ENCODE data around the gene WRAP73.

The WRAP73 gene

GRCh38 chr1:3597599-3597964 is 52.3 kb downstream of the WRAP73 start:
- peaks cover 0 to 10% of the 10 kb centered on the region in 2 donors for H3K27me3 ChIP-seq
- intact Hi-C loops (cut with DNase I; ENCODE audit: low total_unique reads) = no loop called here
- no peaks in the 10 kb centered on the region for H3K36me3 ChIP-seq
- H3K4me1 ChIP-seq = peaks cover 0 to 12% (median 3%) of the 10 kb centered on the region in 4 donors
- H3K27ac ChIP-seq = no peak overlapping the region
- DNase-seq = no peak
- no peaks in the 10 kb centered on the region for H3K9me3 ChIP-seq
- no peak overlapping the region for H3K4me3 ChIP-seq
- TF ChIP-seq, protein P1, sequence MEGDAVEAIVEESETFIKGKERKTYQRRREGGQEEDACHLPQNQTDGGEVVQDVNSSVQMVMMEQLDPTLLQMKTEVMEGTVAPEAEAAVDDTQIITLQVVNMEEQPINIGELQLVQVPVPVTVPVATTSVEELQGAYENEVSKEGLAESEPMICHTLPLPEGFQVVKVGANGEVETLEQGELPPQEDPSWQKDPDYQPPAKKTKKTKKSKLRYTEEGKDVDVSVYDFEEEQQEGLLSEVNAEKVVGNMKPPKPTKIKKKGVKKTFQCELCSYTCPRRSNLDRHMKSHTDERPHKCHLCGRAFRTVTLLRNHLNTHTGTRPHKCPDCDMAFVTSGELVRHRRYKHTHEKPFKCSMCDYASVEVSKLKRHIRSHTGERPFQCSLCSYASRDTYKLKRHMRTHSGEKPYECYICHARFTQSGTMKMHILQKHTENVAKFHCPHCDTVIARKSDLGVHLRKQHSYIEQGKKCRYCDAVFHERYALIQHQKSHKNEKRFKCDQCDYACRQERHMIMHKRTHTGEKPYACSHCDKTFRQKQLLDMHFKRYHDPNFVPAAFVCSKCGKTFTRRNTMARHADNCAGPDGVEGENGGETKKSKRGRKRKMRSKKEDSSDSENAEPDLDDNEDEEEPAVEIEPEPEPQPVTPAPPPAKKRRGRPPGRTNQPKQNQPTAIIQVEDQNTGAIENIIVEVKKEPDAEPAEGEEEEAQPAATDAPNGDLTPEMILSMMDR (IDR thresholded peaks at IDR 0.05) = no peak

DNA sequence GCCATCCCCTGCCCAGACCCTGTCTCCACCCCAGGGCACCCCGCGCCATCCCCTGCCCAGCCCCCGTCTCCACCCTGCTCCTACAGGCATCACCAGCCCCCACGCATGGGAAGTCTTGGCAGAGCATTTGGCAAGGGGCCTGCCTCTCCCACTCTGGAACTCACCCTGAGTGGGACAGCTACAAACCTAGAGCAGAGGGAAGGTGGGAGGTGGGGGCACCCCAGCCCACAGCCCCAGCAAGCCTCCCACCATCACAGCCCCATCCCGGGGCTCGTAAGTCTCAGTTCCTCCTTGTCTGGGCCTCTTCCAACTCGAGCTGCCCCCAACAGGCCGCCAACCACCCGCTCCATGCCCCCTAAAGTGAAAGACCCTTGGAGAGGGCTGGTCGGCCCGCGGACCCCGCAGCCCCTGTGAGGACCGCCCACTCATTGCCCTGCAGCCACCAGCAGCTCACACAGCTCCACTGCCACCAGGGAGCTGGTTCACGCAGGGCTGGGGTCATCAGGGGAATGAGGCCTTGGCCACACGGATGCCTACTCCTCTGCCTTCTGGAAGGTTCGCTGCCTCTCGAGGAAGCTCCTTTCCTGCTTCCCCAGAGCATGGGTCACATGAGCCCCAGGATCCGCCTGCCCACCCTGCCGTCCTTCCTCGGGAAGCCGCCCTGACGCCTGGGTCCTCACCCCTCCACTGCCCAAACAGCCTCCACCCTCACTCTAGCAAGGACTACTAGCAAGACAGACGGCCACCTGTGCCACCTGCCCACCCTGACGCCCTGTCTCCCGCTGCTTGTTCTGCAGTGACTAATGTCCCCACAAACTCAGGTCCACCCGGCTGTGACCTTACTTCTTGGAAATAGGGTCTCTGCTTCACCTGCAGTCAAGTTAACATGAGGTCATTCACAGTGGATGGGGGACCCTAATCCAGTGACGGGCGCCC is 53.0 kb downstream of the WRAP73 start:
- Histone ChIP-seq H3K27me3 (peaks cover 0 to 10% of the 10 kb centered on the region in 2 donors), H3K4me1 (peaks cover 0 to 12% (median 3%) of the 10 kb centered on the region in 4 donors), H3K9me3 (no peaks in the 10 kb centered on the region), H3K4me3 (no peak overlapping the region), H3K27ac (no peak overlapping the region), H3K36me3 (no peaks in the 10 kb centered on the region)
- TF ChIP-seq, protein P1 (IDR thresholded peaks at IDR 0.05) = no peak
- no peak for DNase-seq
- intact Hi-C loops (cut with DNase I; ENCODE audit: low total_unique reads) = no loop called here

DNA sequence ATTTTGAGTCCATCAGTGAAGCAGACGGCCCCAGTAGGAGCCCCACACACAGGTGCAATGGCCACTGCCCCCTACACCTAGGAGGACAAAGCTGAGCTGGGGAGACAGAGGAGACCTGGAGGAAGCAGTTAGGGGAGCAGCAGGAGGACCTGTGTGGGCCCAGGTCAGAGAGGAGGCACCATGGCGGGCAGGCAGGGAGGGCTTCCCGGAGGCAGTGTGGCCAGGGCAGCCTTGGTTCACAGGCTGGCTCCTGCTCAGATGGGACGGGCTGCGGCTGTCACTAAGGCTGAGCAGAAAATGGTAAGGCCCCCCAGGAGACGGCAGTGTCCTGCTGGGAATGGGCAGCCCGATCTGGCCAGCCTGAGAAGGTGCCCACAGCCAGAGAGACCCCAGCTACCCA is 54.0 kb downstream of the WRAP73 start:
- intact Hi-C loops (cut with DNase I; ENCODE audit: low total_unique reads) = no loop called here
- H3K4me3 ChIP-seq = no peak overlapping the region
- no peaks in the 10 kb centered on the region for H3K36me3 ChIP-seq
- no peak overlapping the region for H3K27ac ChIP-seq
- H3K27me3 ChIP-seq = peaks cover 0 to 10% of the 10 kb centered on the region in 2 donors
- H3K9me3 ChIP-seq = no peaks in the 10 kb centered on the region
- DNase-seq = no peak
- H3K4me1 ChIP-seq = peaks cover 0 to 12% (median 3%) of the 10 kb centered on the region in 4 donors
- TF ChIP-seq, protein P1 (IDR thresholded peaks at IDR 0.05) = no peak

- Histone ChIP-seq H3K9me3 (no peaks in the 10 kb centered on the region), H3K27ac (no peak overlapping the region), H3K4me1 (peaks cover 0 to 12% (median 3%) of the 10 kb centered on the region in 4 donors), H3K36me3 (no peaks in the 10 kb centered on the region), H3K4me3 (no peak overlapping the region), H3K27me3 (peaks cover 0 to 10% of the 10 kb centered on the region in 2 donors)
- DNase-seq = no peak
- intact Hi-C loops (cut with DNase I; ENCODE audit: low total_unique reads) = no loop called here
- TF ChIP-seq, protein P1 (IDR thresholded peaks at IDR 0.05) = no peak
Measured at GRCh38 chr1:3594706-3595377, 55.1 kb downstream of the WRAP73 start.

DNA sequence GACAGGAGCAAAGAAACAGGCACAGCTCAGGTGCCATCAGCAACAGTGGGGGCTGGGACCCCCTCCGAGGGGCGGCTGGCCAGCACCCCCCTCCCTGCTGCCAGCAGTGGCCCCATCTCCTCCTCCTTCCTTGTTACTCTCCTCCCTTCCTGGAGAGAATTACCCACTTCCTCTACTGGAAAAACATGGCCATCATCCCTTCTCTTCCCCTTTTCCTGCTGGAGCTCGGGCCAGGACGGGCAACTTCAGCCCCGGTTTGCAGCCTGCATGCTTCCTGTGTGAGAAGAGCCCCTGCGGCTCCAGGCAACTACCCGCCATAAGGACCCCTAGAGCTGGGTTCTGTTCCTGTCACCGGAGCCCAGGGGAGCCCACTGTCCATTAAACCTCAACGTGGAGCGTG is 56.2 kb downstream of the WRAP73 start:
- peaks cover 0 to 9% of the 10 kb centered on the region in 2 donors for H3K27me3 ChIP-seq
- intact Hi-C loops (cut with DNase I; ENCODE audit: low total_unique reads) = no loop called here
- no peak for DNase-seq
- no peaks in the 10 kb centered on the region for H3K9me3 ChIP-seq
- no peak overlapping the region for H3K27ac ChIP-seq
- TF ChIP-seq, protein P1 (IDR thresholded peaks at IDR 0.05) = no peak
- H3K4me3 ChIP-seq = no peak overlapping the region
- no peaks in the 10 kb centered on the region for H3K36me3 ChIP-seq
- H3K4me1 ChIP-seq = peaks cover 0 to 12% (median 3%) of the 10 kb centered on the region in 4 donors
